ENCODE measurements around the gene AHCYL1.

GRCh38 chr1:110039641-110040040 lies 55.1 kb downstream of the AHCYL1 start:
- TF ChIP-seq, protein P1, sequence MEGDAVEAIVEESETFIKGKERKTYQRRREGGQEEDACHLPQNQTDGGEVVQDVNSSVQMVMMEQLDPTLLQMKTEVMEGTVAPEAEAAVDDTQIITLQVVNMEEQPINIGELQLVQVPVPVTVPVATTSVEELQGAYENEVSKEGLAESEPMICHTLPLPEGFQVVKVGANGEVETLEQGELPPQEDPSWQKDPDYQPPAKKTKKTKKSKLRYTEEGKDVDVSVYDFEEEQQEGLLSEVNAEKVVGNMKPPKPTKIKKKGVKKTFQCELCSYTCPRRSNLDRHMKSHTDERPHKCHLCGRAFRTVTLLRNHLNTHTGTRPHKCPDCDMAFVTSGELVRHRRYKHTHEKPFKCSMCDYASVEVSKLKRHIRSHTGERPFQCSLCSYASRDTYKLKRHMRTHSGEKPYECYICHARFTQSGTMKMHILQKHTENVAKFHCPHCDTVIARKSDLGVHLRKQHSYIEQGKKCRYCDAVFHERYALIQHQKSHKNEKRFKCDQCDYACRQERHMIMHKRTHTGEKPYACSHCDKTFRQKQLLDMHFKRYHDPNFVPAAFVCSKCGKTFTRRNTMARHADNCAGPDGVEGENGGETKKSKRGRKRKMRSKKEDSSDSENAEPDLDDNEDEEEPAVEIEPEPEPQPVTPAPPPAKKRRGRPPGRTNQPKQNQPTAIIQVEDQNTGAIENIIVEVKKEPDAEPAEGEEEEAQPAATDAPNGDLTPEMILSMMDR (IDR thresholded peaks at IDR 0.05; ENCODE audit: extremely low read depth in 1 of 2, insufficient read depth in 1 of 2, low read depth in 1 of 2, low read length in 2 of 2), result no peak
- TF ChIP-seq POLR2A (IDR thresholded peaks at IDR 0.05; ENCODE audit: low read depth, low read length) (no peak), EZH2 (IDR thresholded peaks at IDR 0.05; ENCODE audit: borderline replicate concordance, low read depth, low read length, severe bottlenecking) (no peak), POLR2AphosphoS5 (IDR thresholded peaks at IDR 0.05; ENCODE audit: insufficient read depth, low read depth, low read length) (no peak), JUN (IDR thresholded peaks at IDR 0.05; ENCODE audit: borderline replicate concordance, insufficient read depth, insufficient read length, low read depth) (no peak), FOS (IDR thresholded peaks at IDR 0.05; ENCODE audit: borderline replicate concordance, insufficient read depth, low read length) (no peak), MYC (IDR thresholded peaks at IDR 0.05; ENCODE audit: low read depth, low read length) (no peak)
- TF ChIP-seq, protein P2, sequence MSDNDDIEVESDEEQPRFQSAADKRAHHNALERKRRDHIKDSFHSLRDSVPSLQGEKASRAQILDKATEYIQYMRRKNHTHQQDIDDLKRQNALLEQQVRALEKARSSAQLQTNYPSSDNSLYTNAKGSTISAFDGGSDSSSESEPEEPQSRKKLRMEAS (IDR thresholded peaks at IDR 0.05; ENCODE audit: insufficient read depth, insufficient read length), result no peak
